Activated naive CD8-positive, alpha-beta T cell treated with anti-CD3 and anti-CD28 coated beads, Interleukin-2, amount 10 ng/mL, durations not matched to agents 7 days and 5 days (primary cell): ENCODE results near the gene LIN7B. TPM values are rescaled to one million over a fixed set of nuclear protein-coding genes. Genes with fewer than 3 reads are reported as not detected.

Experiments used
- ATAC-seq: fragments of 150-1000 bp; cut with Tn5 transposase; one replicate; pipeline ENCODE4 v1.10.0; 2021; ENCODE audit warnings: low read depth, moderate library complexity
- POLR2A ChIA-PET: fragments of 350-600 bp; sonication (Branson Sonifier 250); formaldehyde crosslinking; loops from one replicate; lab custom pipeline; 2021; ENCODE audit warnings: antibody characterized with exemption; lab: Charles Lee
- DNase-seq: peaks from one replicate; pipeline ENCODE4 v3.0.0; 2021
- H3K27ac Mint-ChIP-seq: one replicate; pipeline ENCODE4 v1.8.0; 2022; ENCODE audit warnings: mild to moderate bottlenecking, mixed read lengths
- H3K27me3 Mint-ChIP-seq: one replicate; pipeline ENCODE4 v1.8.0; 2022; ENCODE audit warnings: mild to moderate bottlenecking, moderate library complexity, mixed read lengths
- H3K36me3 Mint-ChIP-seq: one replicate; pipeline ENCODE4 v1.8.0; 2021; ENCODE audit warnings: mild to moderate bottlenecking, mixed read lengths
- H3K4me1 Mint-ChIP-seq: one replicate; pipeline ENCODE4 v1.8.0; 2021; ENCODE audit warnings: mixed read lengths
- H3K4me3 Mint-ChIP-seq: one replicate; pipeline ENCODE4 v1.8.0; 2022; ENCODE audit warnings: mild to moderate bottlenecking, moderate library complexity, mixed read lengths
- H3K9me3 Mint-ChIP-seq: one replicate; pipeline ENCODE4 v1.8.0; 2021; ENCODE audit warnings: mixed read lengths
- total RNA-seq, 2 experiments: library from RNA; stranded (reverse); gene quantifications; one replicate each; pipeline ENCODE4 v1.2.3, GENCODE V29; 2021

LIN7B gene
- total RNA-seq, 2 experiments from 2014 or later, result 8.9 to 10.1 TPM

DNA sequence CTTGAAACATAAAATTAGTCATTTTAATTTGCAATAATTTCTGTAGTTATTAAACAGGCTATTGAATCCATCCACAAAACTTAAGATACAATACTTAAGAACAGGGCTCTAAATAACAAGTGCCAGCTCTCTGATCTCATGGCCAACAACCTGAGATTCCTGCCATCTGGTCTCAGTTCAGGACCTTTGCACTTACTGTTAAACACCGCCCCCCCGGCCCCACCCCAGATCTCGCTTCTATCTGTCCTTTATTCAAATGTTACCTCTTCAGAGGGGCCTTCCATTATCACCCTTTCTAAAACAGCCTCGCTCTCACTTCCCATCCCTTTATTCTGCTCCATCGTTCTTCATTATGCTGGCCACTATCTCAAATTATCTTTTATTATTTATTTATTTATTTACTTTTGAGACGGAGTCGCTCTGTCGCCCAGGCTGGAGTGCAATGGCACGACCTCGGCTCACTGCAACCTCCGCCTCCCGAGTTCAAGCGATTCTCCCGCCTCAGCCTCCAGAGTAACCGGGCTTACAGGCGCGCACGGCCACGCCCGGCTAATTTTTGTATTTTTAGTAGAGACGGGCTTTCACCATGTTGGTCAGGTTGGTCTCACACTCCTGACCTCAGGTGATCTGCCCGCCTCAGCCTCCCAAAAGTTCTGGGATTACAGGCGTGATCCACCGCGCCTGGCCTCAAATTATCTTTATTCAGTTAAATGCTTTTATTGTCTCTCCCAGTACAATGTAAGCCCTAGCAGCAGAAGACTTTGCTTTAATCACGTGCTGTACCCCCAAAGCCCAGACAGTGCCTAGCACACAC, 29.8 kb upstream of the LIN7B start:
- POLR2A ChIA-PET, result no interaction called here
- Mint-ChIP-seq H3K27ac (peak overlapping the region; percentile 87), H3K36me3 (peaks cover 11% of the 10 kb centered on the region), H3K4me1 (peaks cover 23% of the 10 kb centered on the region), H3K27me3 (peaks cover 2% of the 10 kb centered on the region), H3K4me3 (peak overlapping the region; percentile 96), H3K9me3 (no peaks in the 10 kb centered on the region)
- ATAC-seq (no peak), DNase-seq (no peak)

DNA sequence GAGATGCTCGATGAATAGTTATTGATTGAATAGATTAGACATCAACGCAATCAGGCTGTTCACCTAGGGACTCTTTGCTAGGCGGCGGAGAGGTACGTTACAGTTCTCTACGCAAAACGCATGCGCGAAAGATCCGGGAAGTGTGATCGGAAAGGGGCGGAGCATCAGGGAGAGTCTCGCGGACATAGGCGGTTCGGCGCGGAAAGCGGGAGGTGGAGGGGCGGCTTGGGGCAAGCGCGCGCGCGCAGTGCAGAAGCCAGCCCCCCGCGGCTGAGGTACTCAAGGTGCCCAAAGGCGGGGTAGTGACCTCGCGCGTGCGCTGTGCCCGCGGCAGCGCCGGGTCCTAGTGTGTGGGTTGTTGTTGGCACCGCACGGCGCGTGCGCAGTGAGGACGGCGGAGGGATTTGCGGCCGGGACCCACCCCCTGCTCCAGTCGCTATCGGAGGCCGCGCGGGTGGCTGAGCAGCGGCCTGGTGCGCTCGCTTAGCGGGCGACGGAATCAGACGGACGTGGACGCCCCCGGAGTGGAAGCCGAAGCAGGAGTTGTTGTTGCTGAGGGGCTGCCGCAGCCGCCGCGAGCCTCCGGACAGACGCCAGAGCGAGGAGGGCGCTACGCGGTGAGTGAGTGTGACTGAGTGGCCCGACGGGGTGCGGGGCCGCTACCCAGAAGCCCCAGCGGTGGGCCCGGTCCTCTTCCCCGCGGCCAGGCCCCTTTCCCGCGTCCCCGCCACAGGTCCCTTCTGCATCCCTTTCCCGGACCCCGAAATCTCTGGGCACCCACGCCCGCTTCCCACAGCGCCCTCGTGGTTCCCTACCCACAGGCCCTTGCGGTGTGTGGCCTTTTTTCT, 28.9 kb upstream of the LIN7B start, which contains the start of gene SNRNP70:
TSS of gene SNRNP70 (plus strand) at position 432 of the 848 bp plus-strand sequence. CDS start 964 bp downstream, outside the sequence.
- H3K27ac Mint-ChIP-seq, result peak within 1 kb of the TSS; percentile 87
- H3K9me3 Mint-ChIP-seq, result no peaks in the 10 kb centered on the region
- peak; percentile 96 for ATAC-seq
- POLR2A ChIA-PET, result interaction anchor here (0.9 to 1.3 kb wide), 2 partner anchors 10 to 12 kb away, joined by 3 to 4 read pairs; no protein-coding TSS in a partner anchor
- peaks cover 25% of the 10 kb centered on the region for H3K4me1 Mint-ChIP-seq
- peak within 1 kb of the TSS; percentile 96 for H3K4me3 Mint-ChIP-seq
- peaks cover 2% of the 10 kb centered on the region for H3K27me3 Mint-ChIP-seq
- H3K36me3 Mint-ChIP-seq, result peaks cover 11% of the 10 kb centered on the region
- DNase-seq, result peak; percentile 98

DNA sequence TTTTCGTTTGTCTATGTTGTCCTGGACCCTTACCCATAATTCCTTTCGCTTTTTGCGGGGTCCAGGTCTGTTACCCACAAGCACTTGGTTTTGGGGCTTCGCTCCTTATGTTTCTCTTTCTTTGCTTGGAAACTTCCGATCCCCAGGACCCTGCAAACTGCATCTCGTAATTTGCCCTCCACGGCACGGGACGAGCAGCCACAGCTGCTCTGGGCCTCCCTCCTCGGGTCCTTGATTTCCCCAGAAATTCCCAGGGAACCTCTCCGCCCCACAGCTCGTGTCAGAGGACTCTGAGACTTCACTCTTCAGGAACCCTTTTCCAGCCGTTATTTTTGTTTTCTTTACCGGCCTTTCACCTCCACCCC, 28.3 kb upstream of the LIN7B start:
- Mint-ChIP-seq H3K4me3 (peak overlapping the region; percentile 96), H3K27ac (peak overlapping the region; percentile 87), H3K9me3 (no peaks in the 10 kb centered on the region), H3K27me3 (peaks cover 2% of the 10 kb centered on the region), H3K36me3 (peaks cover 11% of the 10 kb centered on the region), H3K4me1 (peaks cover 26% of the 10 kb centered on the region)
- ATAC-seq, result no peak
- DNase-seq, result no peak
- POLR2A ChIA-PET, result interaction anchor here (0.9 to 1.3 kb wide), 2 partner anchors 9 to 12 kb away, joined by 3 to 4 read pairs; no protein-coding TSS in a partner anchor

DNA sequence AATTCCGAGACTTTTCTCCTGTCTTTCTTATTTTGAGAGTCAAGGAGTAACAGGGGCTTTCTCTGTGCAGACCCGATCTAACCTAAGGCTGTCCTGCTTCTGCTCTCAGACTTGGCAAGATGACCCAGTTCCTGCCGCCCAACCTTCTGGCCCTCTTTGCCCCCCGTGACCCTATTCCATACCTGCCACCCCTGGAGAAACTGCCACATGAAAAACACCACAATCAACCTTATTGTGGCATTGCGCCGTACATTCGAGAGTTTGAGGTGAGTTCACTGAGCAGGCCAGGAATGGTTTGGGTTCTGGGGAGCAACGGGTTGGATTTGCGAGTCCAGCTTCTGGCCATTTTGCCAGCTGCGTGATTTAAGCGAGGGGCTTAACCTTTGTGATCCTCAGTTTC, 27.9 kb upstream of the LIN7B start:
- Mint-ChIP-seq H3K27me3 (peaks cover 2% of the 10 kb centered on the region), H3K4me3 (peak overlapping the region; percentile 96), H3K36me3 (peaks cover 12% of the 10 kb centered on the region), H3K4me1 (peaks cover 26% of the 10 kb centered on the region), H3K27ac (peak overlapping the region; percentile 87), H3K9me3 (no peaks in the 10 kb centered on the region)
- DNase-seq (no peak), ATAC-seq (no peak)
- POLR2A ChIA-PET, result interaction anchor here (0.9 to 1.3 kb wide), 3 partner anchors 9 to 11 kb away, joined by 3 to 4 read pairs (median 4); no protein-coding TSS in a partner anchor

GRCh38 chr19:49091391-49092038, 22.7 kb upstream of the LIN7B start:
- POLR2A ChIA-PET, result no interaction called here
- Mint-ChIP-seq H3K4me3 (no peak overlapping the region), H3K27ac (no peak overlapping the region), H3K9me3 (no peaks in the 10 kb centered on the region), H3K4me1 (peaks cover 25% of the 10 kb centered on the region), H3K36me3 (peaks cover 23% of the 10 kb centered on the region), H3K27me3 (no peaks in the 10 kb centered on the region)
- DNase-seq, result no peak
- ATAC-seq, result no peak

DNA sequence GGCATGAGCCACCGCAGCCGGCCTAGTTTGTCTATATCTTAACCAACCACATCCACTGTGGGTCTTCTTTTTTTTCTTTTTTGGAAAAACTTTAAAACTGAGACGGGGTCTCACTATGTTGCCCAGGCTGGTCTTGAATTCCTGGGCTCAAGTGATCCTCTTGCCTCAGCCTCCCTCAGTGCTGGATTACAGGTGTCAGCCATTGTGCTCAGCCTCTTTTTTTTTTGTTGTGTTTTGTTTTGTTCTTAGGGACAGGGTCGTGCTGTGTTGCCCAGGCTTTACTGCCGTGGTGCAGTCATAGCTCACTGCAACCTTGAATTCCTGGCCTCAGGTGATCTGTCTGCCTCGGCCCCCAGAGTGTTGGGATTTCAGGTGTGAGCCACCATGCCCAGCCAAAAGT, 21.5 kb upstream of the LIN7B start:
- Mint-ChIP-seq H3K4me1 (peaks cover 25% of the 10 kb centered on the region), H3K36me3 (peaks cover 17% of the 10 kb centered on the region), H3K27me3 (no peaks in the 10 kb centered on the region)

DNA sequence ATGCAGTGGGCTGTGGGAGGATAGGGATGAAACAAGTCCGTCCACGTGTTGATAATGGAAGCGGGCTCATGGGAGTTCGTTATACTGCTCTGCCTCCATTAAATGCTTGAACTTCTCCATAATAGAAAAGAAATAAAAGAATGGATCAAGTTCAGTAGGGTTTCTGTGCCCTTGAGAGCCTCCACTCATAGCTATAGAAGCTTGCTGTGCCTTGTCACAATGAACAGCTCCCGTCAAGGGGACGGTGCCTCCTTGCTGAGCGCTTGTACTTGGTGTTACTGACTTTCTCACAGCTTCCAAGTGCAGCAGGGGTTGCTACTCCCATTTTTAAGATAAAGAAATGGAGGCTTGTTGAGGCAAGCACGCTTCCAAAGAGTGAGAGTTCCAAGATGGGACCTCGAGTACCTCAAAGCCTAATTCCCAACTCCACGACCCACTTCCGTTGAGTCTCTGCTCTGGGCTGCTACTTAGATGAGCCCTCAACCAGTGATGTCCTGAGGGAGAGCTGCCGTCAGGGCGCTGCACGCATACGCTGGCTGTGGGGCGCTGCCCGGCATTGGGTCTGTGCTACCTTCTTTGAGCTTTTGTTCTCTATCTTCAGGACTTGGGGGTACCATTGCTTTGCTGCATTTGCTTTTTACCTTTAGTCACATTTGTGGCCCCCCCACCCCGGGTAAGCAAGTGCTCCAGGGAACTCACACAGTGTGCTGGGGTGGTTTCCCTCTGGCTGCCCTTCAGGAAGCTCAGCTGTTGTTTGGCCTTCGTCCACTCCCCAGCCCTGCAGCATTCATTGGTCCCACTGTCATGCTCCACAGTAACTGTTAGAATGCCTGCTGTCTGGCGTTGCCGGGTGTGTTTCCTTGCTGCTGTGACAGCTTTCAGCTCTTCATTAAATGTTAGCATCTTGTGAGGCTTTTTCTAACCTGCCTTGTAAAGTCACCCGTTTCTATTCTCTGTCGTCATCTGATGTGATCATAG, 19.4 kb upstream of the LIN7B start:
- Mint-ChIP-seq H3K27ac (no peak overlapping the region), H3K36me3 (peaks cover 21% of the 10 kb centered on the region), H3K27me3 (no peaks in the 10 kb centered on the region), H3K9me3 (no peaks in the 10 kb centered on the region), H3K4me1 (peaks cover 21% of the 10 kb centered on the region), H3K4me3 (no peak overlapping the region)
- DNase-seq (no peak), ATAC-seq (no peak)
- POLR2A ChIA-PET, result interaction anchor here (1.0 to 1.3 kb wide), 2 partner anchors 9 to 97 kb away, joined by 3 to 4 read pairs; no protein-coding TSS in a partner anchor

More for the DNA sequence above, 21.5 kb upstream of the LIN7B start:
- no peak overlapping the region for H3K27ac Mint-ChIP-seq
- H3K9me3 Mint-ChIP-seq, result no peaks in the 10 kb centered on the region
- DNase-seq (no peak), ATAC-seq (no peak)
- POLR2A ChIA-PET, result no interaction called here
- H3K4me3 Mint-ChIP-seq, result no peak overlapping the region

DNA sequence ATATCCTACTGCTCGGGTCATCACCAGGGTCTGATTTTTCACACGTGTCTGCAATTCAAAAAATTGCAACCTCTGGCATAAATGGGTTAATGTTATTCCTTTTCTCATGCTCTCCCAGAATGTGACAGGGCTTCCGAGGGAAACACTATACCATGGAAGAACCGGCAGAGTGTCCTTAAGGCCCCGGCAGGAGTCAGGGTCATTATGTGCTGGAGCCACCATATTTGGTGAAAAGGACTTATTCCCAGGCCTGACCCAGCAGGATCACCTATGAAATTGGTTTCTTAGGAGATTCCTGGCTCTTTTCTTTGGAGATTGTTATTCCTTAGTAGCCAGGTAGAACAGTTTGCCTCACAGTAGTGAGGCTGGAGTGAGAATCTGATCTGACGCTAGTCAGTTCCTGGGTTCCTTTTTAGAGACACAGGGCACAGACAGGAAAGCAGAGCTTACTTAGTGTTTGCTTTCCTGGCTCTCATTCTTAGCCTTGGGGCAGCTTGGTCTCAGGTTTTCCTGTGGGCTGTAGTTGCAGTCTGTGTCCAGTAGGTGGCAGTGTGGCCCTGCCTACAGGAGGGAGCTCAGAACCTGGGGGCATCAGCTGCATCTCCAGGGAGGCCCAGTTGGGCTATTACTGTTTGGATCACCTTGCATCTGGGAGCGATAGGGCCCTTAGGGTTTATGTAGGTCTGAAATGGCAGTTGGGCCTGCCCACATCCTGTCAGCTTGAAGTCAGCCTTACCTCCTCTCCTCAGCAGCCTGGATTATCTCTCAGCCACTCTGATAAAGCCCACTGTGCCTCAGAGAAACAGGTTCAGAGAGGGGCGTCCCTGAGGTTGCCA, 16.5 kb upstream of the LIN7B start:
- Mint-ChIP-seq H3K9me3 (no peaks in the 10 kb centered on the region), H3K27me3 (no peaks in the 10 kb centered on the region), H3K36me3 (peaks cover 18% of the 10 kb centered on the region), H3K4me3 (no peak overlapping the region), H3K4me1 (peaks cover 13% of the 10 kb centered on the region), H3K27ac (peak overlapping the region; percentile 71)
- DNase-seq, result peak; percentile 79
- POLR2A ChIA-PET, result interaction anchor here (0.6 to 1.4 kb wide), 5 partner anchors 9 to 101 kb away, joined by 3 to 7 read pairs (median 4); partner anchors contain the start of gene LIN7B
- ATAC-seq, result peak; percentile 85

DNA sequence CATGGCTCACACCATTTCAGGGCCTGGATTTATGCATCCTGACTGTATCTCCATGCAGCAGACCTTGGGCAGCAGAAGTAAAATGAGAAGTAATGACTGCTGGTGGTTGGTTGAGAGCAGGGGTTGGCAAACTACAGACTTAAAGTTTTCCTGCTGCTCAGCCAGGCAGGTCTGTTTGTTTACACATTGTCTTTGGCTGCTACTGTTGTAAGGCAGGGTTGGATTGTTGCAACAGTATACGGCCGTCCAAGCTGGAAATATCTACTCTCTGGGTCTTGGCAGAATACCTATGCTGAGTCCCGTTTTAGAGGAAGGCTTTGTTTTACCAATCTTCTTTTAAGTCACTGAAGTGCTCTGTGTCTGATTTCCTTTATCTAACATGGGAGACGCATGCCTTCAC, 15.4 kb upstream of the LIN7B start:
- no peaks in the 10 kb centered on the region for H3K9me3 Mint-ChIP-seq
- H3K27ac Mint-ChIP-seq, result no peak overlapping the region
- H3K4me1 Mint-ChIP-seq, result peaks cover 13% of the 10 kb centered on the region
- POLR2A ChIA-PET, result no interaction called here
- ATAC-seq (no peak), DNase-seq (no peak)
- no peaks in the 10 kb centered on the region for H3K27me3 Mint-ChIP-seq
- H3K36me3 Mint-ChIP-seq, result peaks cover 18% of the 10 kb centered on the region
- H3K4me3 Mint-ChIP-seq, result no peak overlapping the region

DNA sequence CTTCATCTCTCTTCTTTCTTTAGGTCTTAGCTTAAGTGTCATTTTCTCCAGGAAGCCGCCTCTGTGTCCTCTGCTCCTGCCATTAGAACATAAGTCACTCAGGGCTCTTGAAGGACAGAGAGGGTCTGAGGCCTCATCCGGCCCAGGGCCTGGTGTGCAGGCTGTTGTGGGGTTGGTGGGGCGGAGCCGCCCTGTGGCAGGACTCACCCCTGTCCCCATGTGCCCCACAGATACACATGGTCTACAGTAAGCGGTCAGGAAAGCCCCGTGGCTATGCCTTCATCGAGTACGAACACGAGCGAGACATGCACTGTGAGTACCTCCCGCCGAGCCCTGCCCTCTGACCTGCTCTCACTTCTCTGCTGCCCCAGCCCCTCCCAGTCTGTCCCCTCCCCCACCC, 13.0 kb upstream of the LIN7B start:
- DNase-seq (no peak), ATAC-seq (no peak)
- POLR2A ChIA-PET, result interaction anchor here (1.0 to 2.1 kb wide), 2 partner anchors 13 to 107 kb away, joined by 3 to 5 read pairs; partner anchors contain the start of genes GYS1, LIN7B and RUVBL2
- no peaks in the 10 kb centered on the region for H3K9me3 Mint-ChIP-seq
- H3K27ac Mint-ChIP-seq, result peak overlapping the region; percentile 11
- H3K36me3 Mint-ChIP-seq, result peaks cover 16% of the 10 kb centered on the region
- no peak overlapping the region for H3K4me3 Mint-ChIP-seq
- peaks cover 16% of the 10 kb centered on the region for H3K4me1 Mint-ChIP-seq
- H3K27me3 Mint-ChIP-seq, result no peaks in the 10 kb centered on the region

DNA sequence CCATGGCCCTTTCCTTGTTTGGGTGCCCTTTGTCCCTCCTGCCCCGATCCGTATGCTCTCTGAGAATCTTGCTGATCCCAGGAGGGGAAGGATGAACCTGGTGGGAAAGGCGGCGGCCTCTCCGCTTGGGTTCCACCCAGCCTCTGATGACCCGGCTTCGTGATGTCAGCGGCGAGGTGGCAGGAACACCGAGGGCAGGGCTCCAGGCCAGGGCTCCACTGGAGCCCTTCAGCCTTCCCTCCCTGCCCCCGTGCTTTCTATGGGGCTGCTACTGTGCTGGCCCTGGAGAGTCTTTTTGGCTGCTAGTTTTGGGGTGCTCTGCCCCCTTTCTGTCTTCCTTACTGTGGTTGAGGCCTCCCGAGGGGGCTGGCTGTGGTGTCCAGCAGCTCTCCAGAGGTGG, 11.9 kb upstream of the LIN7B start:
- Mint-ChIP-seq H3K4me1 (peaks cover 16% of the 10 kb centered on the region), H3K27ac (no peak overlapping the region), H3K27me3 (no peaks in the 10 kb centered on the region), H3K36me3 (peaks cover 23% of the 10 kb centered on the region), H3K9me3 (no peaks in the 10 kb centered on the region), H3K4me3 (no peak overlapping the region)
- DNase-seq, result no peak
- ATAC-seq, result no peak
- POLR2A ChIA-PET, result interaction anchor here (2.1 kb wide), 1 partner anchor 12 kb away, joined by 5 read pairs; the partner anchor contains the start of gene LIN7B
